ENCODE data around the gene ZNF236. TPM values are rescaled to one million over a fixed set of nuclear protein-coding genes. Genes with fewer than 3 reads are reported as not detected.

Gene ZNF236
- polyA plus RNA-seq, 1 donor from 2014 or later, result 7.7 TPM

DNA sequence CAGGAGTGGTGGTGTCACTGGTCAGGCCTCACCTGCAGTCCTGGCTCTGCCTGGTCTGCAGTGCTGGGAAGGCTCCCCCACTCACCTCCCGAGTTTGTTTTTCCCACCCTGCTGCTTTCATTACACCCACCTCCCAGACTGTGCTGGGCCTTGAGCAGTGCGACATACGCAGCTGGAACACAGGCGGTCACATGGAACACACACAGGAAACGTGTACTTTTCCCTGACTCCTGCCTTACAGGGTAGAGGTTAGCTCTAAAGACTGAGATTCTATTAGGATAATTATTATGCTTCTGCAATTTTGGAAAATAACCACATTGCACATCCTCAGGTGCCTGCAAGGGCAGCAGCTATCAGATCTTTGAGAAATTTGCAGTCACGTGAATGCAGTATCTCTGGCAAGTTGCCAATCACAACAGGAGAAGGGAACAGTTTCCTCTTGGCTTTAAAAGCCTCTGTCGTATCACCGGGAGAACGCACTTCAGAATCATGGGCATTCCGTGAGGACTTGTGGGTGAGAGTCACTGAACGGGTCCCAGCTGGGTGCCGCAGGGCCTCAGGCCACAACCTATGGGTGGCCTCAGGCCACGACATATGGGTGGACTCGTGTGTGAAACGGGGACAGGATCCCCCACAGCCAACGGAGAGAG lies 136.5 kb downstream of the ZNF236 start:
- no peak overlapping the region for H2AFZ ChIP-seq (ENCODE audit: low read depth, low read length)
- no peak overlapping the region for H3K9ac ChIP-seq (ENCODE audit: low read length)
- no peak overlapping the region for H3K4me3 ChIP-seq (ENCODE audit: low read length)
- H3K36me3 ChIP-seq (ENCODE audit: insufficient read depth, low read length), result no peaks in the 10 kb centered on the region
- no peak for TF ChIP-seq MXI1 (conservative IDR thresholded peaks at IDR 0.05; ENCODE audit: poor library complexity, severe bottlenecking)
- TF ChIP-seq SMC3 (conservative IDR thresholded peaks at IDR 0.05; ENCODE audit: poor library complexity), result no peak
- no peak for TF ChIP-seq EP300 (conservative IDR thresholded peaks at IDR 0.05; ENCODE audit: poor library complexity, severe bottlenecking)
- no peak for TF ChIP-seq RAD21 (conservative IDR thresholded peaks at IDR 0.05)
- TF ChIP-seq TAF1 (IDR thresholded peaks at IDR 0.05; ENCODE audit: low read depth), result no peak
- no peak for TF ChIP-seq POLR2AphosphoS5 (IDR thresholded peaks at IDR 0.05)
- TF ChIP-seq, protein P1, sequence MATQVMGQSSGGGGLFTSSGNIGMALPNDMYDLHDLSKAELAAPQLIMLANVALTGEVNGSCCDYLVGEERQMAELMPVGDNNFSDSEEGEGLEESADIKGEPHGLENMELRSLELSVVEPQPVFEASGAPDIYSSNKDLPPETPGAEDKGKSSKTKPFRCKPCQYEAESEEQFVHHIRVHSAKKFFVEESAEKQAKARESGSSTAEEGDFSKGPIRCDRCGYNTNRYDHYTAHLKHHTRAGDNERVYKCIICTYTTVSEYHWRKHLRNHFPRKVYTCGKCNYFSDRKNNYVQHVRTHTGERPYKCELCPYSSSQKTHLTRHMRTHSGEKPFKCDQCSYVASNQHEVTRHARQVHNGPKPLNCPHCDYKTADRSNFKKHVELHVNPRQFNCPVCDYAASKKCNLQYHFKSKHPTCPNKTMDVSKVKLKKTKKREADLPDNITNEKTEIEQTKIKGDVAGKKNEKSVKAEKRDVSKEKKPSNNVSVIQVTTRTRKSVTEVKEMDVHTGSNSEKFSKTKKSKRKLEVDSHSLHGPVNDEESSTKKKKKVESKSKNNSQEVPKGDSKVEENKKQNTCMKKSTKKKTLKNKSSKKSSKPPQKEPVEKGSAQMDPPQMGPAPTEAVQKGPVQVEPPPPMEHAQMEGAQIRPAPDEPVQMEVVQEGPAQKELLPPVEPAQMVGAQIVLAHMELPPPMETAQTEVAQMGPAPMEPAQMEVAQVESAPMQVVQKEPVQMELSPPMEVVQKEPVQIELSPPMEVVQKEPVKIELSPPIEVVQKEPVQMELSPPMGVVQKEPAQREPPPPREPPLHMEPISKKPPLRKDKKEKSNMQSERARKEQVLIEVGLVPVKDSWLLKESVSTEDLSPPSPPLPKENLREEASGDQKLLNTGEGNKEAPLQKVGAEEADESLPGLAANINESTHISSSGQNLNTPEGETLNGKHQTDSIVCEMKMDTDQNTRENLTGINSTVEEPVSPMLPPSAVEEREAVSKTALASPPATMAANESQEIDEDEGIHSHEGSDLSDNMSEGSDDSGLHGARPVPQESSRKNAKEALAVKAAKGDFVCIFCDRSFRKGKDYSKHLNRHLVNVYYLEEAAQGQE (IDR thresholded peaks at IDR 0.05; ENCODE audit: borderline replicate concordance), result no peak
- TF ChIP-seq, protein P2, sequence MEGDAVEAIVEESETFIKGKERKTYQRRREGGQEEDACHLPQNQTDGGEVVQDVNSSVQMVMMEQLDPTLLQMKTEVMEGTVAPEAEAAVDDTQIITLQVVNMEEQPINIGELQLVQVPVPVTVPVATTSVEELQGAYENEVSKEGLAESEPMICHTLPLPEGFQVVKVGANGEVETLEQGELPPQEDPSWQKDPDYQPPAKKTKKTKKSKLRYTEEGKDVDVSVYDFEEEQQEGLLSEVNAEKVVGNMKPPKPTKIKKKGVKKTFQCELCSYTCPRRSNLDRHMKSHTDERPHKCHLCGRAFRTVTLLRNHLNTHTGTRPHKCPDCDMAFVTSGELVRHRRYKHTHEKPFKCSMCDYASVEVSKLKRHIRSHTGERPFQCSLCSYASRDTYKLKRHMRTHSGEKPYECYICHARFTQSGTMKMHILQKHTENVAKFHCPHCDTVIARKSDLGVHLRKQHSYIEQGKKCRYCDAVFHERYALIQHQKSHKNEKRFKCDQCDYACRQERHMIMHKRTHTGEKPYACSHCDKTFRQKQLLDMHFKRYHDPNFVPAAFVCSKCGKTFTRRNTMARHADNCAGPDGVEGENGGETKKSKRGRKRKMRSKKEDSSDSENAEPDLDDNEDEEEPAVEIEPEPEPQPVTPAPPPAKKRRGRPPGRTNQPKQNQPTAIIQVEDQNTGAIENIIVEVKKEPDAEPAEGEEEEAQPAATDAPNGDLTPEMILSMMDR (IDR thresholded peaks at IDR 0.05; ENCODE audit: poor library complexity, severe bottlenecking), result no peak
- TF ChIP-seq EZH2 (IDR thresholded peaks at IDR 0.05; ENCODE audit: borderline replicate concordance, insufficient read depth, low read length, poor library complexity, severe bottlenecking), result no peak
- no peaks in the 10 kb centered on the region for H3K27me3 ChIP-seq (ENCODE audit: insufficient read depth, low read depth, low read length)
- H3K27ac ChIP-seq (ENCODE audit: low read length), result no peak overlapping the region
- no peaks in the 10 kb centered on the region for H3F3A ChIP-seq (ENCODE audit: insufficient read depth, low read length, poor library complexity, severe bottlenecking)
- H3K4me2 ChIP-seq (ENCODE audit: low read length), result no peak overlapping the region
- H3K79me2 ChIP-seq (replicated peaks; ENCODE audit: insufficient read depth, low read length), result no peaks in the 10 kb centered on the region
- H4K20me1 ChIP-seq (ENCODE audit: insufficient read depth), result no peaks in the 10 kb centered on the region
- no peaks in the 10 kb centered on the region for H3K9me2 ChIP-seq (ENCODE audit: insufficient read depth, low read length)
- no peaks in the 10 kb centered on the region for H3K9me3 ChIP-seq (ENCODE audit: low read length)

DNA sequence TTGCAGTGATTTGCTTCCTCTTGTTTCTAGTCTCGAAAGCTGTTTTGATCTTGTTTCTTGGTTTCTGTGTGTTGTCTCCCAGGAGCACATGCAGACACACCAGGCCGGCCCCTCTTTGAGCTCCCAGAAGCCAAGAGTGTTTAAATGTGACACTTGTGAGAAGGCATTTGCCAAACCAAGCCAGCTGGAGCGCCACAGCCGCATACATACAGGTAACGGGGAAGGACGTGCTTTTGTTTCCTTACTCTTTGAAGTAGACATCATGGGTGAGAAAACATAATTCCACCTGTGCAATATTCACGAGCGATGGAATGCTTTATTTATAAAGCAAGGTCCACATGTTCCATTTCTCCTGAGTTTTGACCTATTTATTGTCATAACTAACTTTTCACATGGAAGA lies 137.2 kb downstream of the ZNF236 start:
- H3K4me2 ChIP-seq (ENCODE audit: low read length), result no peak overlapping the region
- H3K27ac ChIP-seq (ENCODE audit: low read length), result no peak overlapping the region
- TF ChIP-seq, protein P1 (IDR thresholded peaks at IDR 0.05; ENCODE audit: borderline replicate concordance), result no peak
- no peak for TF ChIP-seq POLR2AphosphoS5 (IDR thresholded peaks at IDR 0.05)
- no peak for TF ChIP-seq SMC3 (conservative IDR thresholded peaks at IDR 0.05; ENCODE audit: poor library complexity)
- TF ChIP-seq RAD21 (conservative IDR thresholded peaks at IDR 0.05), result no peak
- no peak for TF ChIP-seq MXI1 (conservative IDR thresholded peaks at IDR 0.05; ENCODE audit: poor library complexity, severe bottlenecking)
- no peak for TF ChIP-seq TAF1 (IDR thresholded peaks at IDR 0.05; ENCODE audit: low read depth)
- no peak for TF ChIP-seq EP300 (conservative IDR thresholded peaks at IDR 0.05; ENCODE audit: poor library complexity, severe bottlenecking)
- TF ChIP-seq, protein P2 (IDR thresholded peaks at IDR 0.05; ENCODE audit: poor library complexity, severe bottlenecking), result no peak
- TF ChIP-seq EZH2 (IDR thresholded peaks at IDR 0.05; ENCODE audit: borderline replicate concordance, insufficient read depth, low read length, poor library complexity, severe bottlenecking), result no peak
- H3K27me3 ChIP-seq (ENCODE audit: insufficient read depth, low read depth, low read length), result no peaks in the 10 kb centered on the region
- no peak overlapping the region for H2AFZ ChIP-seq (ENCODE audit: low read depth, low read length)
- no peaks in the 10 kb centered on the region for H3K9me2 ChIP-seq (ENCODE audit: insufficient read depth, low read length)
- no peaks in the 10 kb centered on the region for H3K9me3 ChIP-seq (ENCODE audit: low read length)
- no peak overlapping the region for H3K9ac ChIP-seq (ENCODE audit: low read length)
- no peaks in the 10 kb centered on the region for H3F3A ChIP-seq (ENCODE audit: insufficient read depth, low read length, poor library complexity, severe bottlenecking)
- H3K79me2 ChIP-seq (replicated peaks; ENCODE audit: insufficient read depth, low read length), result no peaks in the 10 kb centered on the region
- no peak overlapping the region for H3K4me3 ChIP-seq (ENCODE audit: low read length)
- H4K20me1 ChIP-seq (ENCODE audit: insufficient read depth), result no peaks in the 10 kb centered on the region
- no peaks in the 10 kb centered on the region for H3K36me3 ChIP-seq (ENCODE audit: insufficient read depth, low read length)

Measured in neural cell (in vitro differentiated cells).